ENCODE measurements around the gene CLEC4E. TPM values are rescaled to one million over a fixed set of nuclear protein-coding genes. Genes with fewer than 3 reads are reported as not detected.

Gene CLEC4E
- polyA plus RNA-seq, 1 donor from 2014 or later = not detected

DNA sequence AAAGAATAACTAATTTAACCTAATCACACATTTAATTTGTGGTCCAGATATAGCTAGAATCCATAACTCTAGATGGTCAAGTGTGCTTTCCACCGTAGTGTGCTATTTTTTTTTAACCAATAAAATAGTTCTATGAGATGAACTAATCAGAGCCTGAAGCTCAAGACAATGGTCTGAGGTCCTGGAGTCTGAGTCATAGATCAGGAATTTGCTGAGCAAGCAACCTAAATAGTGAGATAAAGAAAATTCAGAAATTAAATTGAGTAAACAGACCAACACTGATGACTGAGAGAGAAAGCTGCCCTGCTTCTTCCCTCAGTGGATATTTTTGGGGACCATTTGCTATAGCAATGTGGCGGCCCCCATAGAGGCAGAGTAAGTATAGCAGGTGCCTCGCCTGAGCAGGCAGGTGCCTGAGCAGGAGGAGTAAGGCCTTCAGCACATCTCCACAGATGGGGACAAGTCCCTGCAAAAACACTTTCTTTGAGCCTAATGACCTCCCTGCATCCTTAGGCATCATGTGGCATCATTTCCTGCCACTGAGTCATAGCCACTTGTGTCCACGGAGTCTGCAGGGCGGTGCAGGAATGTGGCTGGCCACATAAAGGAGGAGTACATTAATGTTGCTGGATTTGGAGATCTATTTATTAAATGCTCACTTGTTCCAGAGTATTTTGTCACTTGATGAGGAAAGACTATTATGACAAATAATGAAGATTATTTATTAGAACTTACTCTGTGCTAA is 13.9 kb upstream of the CLEC4E start:
- no peaks in the 10 kb centered on the region for H3K27me3 ChIP-seq (ENCODE audit: insufficient read depth, low read depth, low read length)
- no peaks in the 10 kb centered on the region for H3K79me2 ChIP-seq (replicated peaks; ENCODE audit: insufficient read depth, low read length)
- no peaks in the 10 kb centered on the region for H4K20me1 ChIP-seq (ENCODE audit: insufficient read depth)
- H3K36me3 ChIP-seq (ENCODE audit: insufficient read depth, low read length) = no peaks in the 10 kb centered on the region
- H3K27ac ChIP-seq (ENCODE audit: low read length) = no peak overlapping the region
- no peak overlapping the region for H3K4me3 ChIP-seq (ENCODE audit: low read length)
- H3K9me2 ChIP-seq (ENCODE audit: insufficient read depth, low read length) = no peaks in the 10 kb centered on the region
- H2AFZ ChIP-seq (ENCODE audit: low read depth, low read length) = no peak overlapping the region
- TF ChIP-seq EZH2 (IDR thresholded peaks at IDR 0.05; ENCODE audit: borderline replicate concordance, insufficient read depth, low read length, poor library complexity, severe bottlenecking) (no peak), POLR2AphosphoS5 (IDR thresholded peaks at IDR 0.05) (no peak), EP300 (conservative IDR thresholded peaks at IDR 0.05; ENCODE audit: poor library complexity, severe bottlenecking) (no peak), TAF1 (IDR thresholded peaks at IDR 0.05; ENCODE audit: low read depth) (no peak), MXI1 (conservative IDR thresholded peaks at IDR 0.05; ENCODE audit: poor library complexity, severe bottlenecking) (no peak), RAD21 (conservative IDR thresholded peaks at IDR 0.05) (no peak), SMC3 (conservative IDR thresholded peaks at IDR 0.05; ENCODE audit: poor library complexity) (no peak)
- TF ChIP-seq, protein P1, sequence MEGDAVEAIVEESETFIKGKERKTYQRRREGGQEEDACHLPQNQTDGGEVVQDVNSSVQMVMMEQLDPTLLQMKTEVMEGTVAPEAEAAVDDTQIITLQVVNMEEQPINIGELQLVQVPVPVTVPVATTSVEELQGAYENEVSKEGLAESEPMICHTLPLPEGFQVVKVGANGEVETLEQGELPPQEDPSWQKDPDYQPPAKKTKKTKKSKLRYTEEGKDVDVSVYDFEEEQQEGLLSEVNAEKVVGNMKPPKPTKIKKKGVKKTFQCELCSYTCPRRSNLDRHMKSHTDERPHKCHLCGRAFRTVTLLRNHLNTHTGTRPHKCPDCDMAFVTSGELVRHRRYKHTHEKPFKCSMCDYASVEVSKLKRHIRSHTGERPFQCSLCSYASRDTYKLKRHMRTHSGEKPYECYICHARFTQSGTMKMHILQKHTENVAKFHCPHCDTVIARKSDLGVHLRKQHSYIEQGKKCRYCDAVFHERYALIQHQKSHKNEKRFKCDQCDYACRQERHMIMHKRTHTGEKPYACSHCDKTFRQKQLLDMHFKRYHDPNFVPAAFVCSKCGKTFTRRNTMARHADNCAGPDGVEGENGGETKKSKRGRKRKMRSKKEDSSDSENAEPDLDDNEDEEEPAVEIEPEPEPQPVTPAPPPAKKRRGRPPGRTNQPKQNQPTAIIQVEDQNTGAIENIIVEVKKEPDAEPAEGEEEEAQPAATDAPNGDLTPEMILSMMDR (IDR thresholded peaks at IDR 0.05; ENCODE audit: poor library complexity, severe bottlenecking) = no peak
- TF ChIP-seq, protein P2, sequence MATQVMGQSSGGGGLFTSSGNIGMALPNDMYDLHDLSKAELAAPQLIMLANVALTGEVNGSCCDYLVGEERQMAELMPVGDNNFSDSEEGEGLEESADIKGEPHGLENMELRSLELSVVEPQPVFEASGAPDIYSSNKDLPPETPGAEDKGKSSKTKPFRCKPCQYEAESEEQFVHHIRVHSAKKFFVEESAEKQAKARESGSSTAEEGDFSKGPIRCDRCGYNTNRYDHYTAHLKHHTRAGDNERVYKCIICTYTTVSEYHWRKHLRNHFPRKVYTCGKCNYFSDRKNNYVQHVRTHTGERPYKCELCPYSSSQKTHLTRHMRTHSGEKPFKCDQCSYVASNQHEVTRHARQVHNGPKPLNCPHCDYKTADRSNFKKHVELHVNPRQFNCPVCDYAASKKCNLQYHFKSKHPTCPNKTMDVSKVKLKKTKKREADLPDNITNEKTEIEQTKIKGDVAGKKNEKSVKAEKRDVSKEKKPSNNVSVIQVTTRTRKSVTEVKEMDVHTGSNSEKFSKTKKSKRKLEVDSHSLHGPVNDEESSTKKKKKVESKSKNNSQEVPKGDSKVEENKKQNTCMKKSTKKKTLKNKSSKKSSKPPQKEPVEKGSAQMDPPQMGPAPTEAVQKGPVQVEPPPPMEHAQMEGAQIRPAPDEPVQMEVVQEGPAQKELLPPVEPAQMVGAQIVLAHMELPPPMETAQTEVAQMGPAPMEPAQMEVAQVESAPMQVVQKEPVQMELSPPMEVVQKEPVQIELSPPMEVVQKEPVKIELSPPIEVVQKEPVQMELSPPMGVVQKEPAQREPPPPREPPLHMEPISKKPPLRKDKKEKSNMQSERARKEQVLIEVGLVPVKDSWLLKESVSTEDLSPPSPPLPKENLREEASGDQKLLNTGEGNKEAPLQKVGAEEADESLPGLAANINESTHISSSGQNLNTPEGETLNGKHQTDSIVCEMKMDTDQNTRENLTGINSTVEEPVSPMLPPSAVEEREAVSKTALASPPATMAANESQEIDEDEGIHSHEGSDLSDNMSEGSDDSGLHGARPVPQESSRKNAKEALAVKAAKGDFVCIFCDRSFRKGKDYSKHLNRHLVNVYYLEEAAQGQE (IDR thresholded peaks at IDR 0.05; ENCODE audit: borderline replicate concordance) = no peak
- no peaks in the 10 kb centered on the region for H3F3A ChIP-seq (ENCODE audit: insufficient read depth, low read length, poor library complexity, severe bottlenecking)
- no peak overlapping the region for H3K4me2 ChIP-seq (ENCODE audit: low read length)
- no peaks in the 10 kb centered on the region for H3K9me3 ChIP-seq (ENCODE audit: low read length)
- H3K9ac ChIP-seq (ENCODE audit: low read length) = no peak overlapping the region

DNA sequence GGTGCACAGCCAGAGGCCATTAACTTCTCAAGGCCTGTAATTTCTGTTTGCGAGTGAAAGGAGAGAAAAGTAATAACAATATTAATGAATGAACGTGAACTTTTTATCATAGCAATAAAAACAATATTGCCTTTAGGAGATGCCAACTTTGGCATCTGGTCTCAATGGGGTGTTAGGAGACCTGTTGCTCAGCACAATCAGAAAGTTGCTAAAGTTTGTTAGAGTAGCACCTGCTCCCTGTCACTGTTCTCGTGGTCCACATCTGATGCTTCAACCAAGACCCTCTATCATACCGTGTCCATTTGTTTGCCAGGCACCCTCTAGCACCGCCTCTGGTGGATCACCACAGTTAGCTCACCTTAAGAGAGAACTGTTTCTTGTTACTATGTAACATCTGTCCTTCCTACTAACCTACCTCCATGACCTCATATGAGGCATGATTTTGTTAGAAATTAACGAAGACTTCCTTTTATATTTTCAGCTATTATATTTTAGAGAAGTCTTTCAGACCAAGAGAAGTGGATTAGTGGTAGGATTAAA is 12.5 kb upstream of the CLEC4E start:
- H3K4me2 ChIP-seq (ENCODE audit: low read length) = no peak overlapping the region
- no peaks in the 10 kb centered on the region for H4K20me1 ChIP-seq (ENCODE audit: insufficient read depth)
- no peaks in the 10 kb centered on the region for H3K27me3 ChIP-seq (ENCODE audit: insufficient read depth, low read depth, low read length)
- no peaks in the 10 kb centered on the region for H3K9me3 ChIP-seq (ENCODE audit: low read length)
- no peaks in the 10 kb centered on the region for H3K9me2 ChIP-seq (ENCODE audit: insufficient read depth, low read length)
- no peak overlapping the region for H2AFZ ChIP-seq (ENCODE audit: low read depth, low read length)
- no peaks in the 10 kb centered on the region for H3F3A ChIP-seq (ENCODE audit: insufficient read depth, low read length, poor library complexity, severe bottlenecking)
- H3K9ac ChIP-seq (ENCODE audit: low read length) = no peak overlapping the region
- H3K79me2 ChIP-seq (replicated peaks; ENCODE audit: insufficient read depth, low read length) = no peaks in the 10 kb centered on the region
- H3K27ac ChIP-seq (ENCODE audit: low read length) = no peak overlapping the region
- TF ChIP-seq RAD21 (conservative IDR thresholded peaks at IDR 0.05) = no peak
- TF ChIP-seq, protein P2 (IDR thresholded peaks at IDR 0.05; ENCODE audit: borderline replicate concordance) = no peak
- H3K4me3 ChIP-seq (ENCODE audit: low read length) = no peak overlapping the region
- no peaks in the 10 kb centered on the region for H3K36me3 ChIP-seq (ENCODE audit: insufficient read depth, low read length)
